ENCODE results near the gene C1orf74.

DNA sequence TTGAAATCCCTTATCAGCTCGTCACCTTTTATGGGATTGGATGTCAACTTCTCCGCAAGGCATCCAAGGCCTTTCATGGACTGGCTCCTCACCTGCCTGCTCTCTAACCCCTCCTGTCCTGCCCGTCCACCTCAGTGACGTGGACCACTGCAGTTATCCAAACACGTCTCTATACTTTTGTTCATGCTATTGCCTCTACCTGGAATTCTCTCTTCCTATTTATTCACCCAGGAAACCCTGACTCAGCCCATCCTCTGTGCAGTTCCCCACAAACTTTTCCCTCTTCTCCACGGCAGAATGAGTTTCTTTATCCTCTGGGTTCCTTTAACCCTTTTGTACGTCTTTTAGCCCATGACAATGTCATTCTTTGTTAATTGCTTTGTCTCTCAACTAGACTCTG, 38.3 kb upstream of the C1orf74 start:
- TF ChIP-seq, protein P1, sequence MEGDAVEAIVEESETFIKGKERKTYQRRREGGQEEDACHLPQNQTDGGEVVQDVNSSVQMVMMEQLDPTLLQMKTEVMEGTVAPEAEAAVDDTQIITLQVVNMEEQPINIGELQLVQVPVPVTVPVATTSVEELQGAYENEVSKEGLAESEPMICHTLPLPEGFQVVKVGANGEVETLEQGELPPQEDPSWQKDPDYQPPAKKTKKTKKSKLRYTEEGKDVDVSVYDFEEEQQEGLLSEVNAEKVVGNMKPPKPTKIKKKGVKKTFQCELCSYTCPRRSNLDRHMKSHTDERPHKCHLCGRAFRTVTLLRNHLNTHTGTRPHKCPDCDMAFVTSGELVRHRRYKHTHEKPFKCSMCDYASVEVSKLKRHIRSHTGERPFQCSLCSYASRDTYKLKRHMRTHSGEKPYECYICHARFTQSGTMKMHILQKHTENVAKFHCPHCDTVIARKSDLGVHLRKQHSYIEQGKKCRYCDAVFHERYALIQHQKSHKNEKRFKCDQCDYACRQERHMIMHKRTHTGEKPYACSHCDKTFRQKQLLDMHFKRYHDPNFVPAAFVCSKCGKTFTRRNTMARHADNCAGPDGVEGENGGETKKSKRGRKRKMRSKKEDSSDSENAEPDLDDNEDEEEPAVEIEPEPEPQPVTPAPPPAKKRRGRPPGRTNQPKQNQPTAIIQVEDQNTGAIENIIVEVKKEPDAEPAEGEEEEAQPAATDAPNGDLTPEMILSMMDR (IDR thresholded peaks at IDR 0.05; ENCODE audit: low read depth, low read length), result no peak
- no peak for TF ChIP-seq EZH2phosphoT487 (IDR thresholded peaks at IDR 0.05; ENCODE audit: low read depth)
